Measurements from ENCODE around the gene OGDHL.
"Not testable (repeated sequence)": the region's sequence is repeated elsewhere in the genome, so short reads cannot be mapped to it uniquely, and the experiment has no call there.

OGDHL gene

DNA sequence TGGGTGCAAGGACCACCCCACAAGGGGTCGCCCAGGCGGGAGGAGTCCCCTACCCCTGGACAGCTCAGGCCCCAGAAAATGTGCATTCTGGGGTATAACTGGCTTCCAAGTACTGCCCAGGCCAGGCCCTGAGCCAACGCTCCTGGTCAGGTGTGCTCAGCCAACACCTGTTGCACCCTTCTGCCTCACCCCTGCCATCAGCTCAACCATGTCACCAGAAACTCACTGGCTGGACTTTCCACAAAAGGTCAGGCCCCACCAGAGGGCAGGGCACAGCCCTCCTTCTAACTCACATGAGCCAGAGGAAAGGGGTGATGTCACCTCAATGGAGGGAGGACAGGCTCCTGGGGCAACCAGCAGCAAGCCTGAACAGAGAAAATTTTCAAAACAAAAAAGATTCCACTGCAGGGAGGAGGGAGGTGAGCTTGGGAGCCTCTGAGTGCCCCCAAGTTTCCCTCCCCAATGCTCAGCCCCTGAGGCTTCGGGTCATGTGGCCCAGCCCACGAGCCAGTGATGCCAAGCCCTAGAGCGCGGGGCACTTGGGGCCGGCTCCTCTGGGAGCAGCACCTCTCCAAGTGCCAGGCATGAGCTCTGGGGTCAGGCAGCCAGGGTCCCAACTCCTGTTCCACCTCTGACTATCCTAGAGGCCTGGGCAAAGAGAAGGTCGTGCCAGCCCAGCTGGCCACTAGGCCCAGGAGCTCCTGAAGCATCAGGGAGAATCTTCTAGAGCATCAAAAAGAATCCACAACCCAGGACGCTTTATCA is 2.2 kb downstream of the OGDHL start:
- no peak overlapping the region for H3K4me3 ChIP-seq (ENCODE audit: low read depth, low read length)
- ChIA-PET CTCF (no interaction called here), POLR2A (no interaction called here)
- TF ChIP-seq, protein P1, sequence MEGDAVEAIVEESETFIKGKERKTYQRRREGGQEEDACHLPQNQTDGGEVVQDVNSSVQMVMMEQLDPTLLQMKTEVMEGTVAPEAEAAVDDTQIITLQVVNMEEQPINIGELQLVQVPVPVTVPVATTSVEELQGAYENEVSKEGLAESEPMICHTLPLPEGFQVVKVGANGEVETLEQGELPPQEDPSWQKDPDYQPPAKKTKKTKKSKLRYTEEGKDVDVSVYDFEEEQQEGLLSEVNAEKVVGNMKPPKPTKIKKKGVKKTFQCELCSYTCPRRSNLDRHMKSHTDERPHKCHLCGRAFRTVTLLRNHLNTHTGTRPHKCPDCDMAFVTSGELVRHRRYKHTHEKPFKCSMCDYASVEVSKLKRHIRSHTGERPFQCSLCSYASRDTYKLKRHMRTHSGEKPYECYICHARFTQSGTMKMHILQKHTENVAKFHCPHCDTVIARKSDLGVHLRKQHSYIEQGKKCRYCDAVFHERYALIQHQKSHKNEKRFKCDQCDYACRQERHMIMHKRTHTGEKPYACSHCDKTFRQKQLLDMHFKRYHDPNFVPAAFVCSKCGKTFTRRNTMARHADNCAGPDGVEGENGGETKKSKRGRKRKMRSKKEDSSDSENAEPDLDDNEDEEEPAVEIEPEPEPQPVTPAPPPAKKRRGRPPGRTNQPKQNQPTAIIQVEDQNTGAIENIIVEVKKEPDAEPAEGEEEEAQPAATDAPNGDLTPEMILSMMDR (IDR thresholded peaks at IDR 0.05; ENCODE audit: insufficient read depth, low read length, missing control alignments): no peak
- no peak for DNase-seq (ENCODE audit: low read depth, low spot score)

DNA sequence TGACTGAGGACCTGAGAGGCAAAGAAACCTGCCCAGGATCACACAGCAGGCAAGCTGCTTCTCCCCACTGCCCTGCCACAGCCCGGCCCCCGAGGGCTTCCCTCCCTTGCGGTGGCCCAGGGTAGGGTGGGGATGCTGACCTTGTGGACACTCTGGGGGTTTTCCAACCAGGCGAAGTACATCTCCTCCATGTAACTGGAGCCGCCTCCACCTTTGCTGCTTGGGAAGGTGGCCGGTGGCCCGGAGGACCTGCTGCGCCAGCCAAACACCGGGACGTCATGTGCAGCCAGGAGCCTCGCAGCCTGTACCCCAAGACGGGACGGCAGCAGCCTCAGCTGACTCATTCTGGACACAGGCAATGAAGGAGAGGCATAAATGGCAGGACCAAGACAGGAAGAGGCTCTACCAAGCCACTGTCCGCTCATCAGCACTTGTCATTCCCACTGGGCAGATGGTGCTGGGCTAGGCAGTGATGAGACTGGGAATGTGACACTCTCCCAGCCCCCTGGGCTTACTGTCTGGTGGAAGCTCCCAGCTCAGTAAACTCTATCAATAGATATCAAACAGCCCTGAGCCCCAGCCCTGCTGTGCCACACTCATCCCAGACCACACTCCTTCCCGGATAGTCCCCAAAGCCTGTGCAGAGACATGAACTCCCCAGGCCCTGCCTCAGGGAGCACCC is 3.7 kb downstream of the OGDHL start:
- ChIA-PET POLR2A (no interaction called here), CTCF (no interaction called here)
- DNase-seq (ENCODE audit: low read depth, low spot score): no peak
- no peak overlapping the region for H3K4me3 ChIP-seq (ENCODE audit: low read depth, low read length)
- TF ChIP-seq, protein P1 (IDR thresholded peaks at IDR 0.05; ENCODE audit: insufficient read depth, low read length, missing control alignments): no peak

DNA sequence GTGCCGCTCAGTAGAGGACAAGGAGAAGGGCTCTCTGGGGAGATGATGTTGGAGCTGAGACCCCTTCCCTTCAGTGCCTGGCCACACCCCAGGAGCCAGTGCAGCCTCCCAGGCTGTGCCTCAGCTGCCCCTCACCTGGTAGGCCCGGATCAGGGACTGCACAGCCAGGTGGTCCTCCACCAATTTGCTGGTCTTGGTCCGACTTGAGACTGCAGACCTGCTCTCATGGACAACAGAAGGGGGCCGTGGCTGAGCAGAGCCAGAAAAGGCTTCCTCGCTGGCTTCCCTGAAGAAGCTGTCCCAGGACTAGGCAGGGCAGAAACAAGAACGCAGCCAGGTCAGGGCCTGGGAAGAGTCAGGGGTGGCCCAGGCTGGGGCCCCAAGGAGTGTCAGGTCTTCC is 5.5 kb downstream of the OGDHL start:
- ChIA-PET CTCF (no interaction called here), POLR2A (no interaction called here)
- no peak overlapping the region for H3K4me3 ChIP-seq (ENCODE audit: low read depth, low read length)
- no peak for DNase-seq (ENCODE audit: low read depth, low spot score)
- TF ChIP-seq, protein P1 (IDR thresholded peaks at IDR 0.05; ENCODE audit: insufficient read depth, low read length, missing control alignments): no peak

DNA sequence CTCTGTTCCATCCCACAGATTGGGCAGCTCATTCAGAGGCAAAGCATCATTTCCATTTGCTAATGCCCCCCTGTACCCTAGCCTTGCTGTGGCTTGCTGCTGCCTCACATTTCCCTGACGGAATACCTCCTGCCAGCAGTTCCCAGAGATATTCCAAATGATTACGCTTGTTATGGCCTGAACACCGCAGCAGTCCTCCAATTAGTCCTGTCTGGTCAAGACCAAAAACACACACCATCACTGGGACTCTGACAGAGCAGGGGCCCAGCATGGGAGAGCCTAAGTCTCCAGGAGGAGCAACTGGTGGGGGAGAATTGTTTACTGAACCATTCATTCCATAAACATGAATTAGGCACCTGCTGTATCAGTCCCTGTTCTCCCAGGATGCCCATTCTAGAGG is 6.1 kb downstream of the OGDHL start:
- no peak overlapping the region for H3K4me3 ChIP-seq (ENCODE audit: low read depth, low read length)
- no peak for DNase-seq (ENCODE audit: low read depth, low spot score)
- TF ChIP-seq, protein P1 (IDR thresholded peaks at IDR 0.05; ENCODE audit: insufficient read depth, low read length, missing control alignments): no peak
- ChIA-PET POLR2A (no interaction called here), CTCF (no interaction called here)

DNA sequence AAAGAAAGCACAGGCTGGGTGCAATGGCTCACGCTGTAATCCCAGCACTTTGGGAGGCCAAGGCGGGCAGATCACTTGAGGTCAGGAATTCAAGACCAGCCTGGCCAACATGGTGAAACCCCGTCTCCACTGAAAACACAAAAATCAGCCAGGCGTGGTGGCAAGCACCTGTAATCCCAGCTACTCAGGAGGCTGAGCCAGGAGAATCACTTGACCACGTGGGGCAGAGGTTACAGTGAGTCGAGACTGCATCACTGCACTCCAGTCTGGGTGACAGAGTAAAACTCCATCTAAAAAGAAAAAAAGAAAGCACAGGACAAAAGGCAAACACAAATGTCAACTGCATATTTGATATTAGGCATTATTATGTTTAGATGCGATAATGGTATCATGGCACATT is 7.2 kb downstream of the OGDHL start:
- CTCF ChIA-PET; H3K4me3 ChIP-seq (ENCODE audit: low read depth, low read length); POLR2A ChIA-PET; DNase-seq (ENCODE audit: low read depth, low spot score): not testable (repeated sequence)

DNA sequence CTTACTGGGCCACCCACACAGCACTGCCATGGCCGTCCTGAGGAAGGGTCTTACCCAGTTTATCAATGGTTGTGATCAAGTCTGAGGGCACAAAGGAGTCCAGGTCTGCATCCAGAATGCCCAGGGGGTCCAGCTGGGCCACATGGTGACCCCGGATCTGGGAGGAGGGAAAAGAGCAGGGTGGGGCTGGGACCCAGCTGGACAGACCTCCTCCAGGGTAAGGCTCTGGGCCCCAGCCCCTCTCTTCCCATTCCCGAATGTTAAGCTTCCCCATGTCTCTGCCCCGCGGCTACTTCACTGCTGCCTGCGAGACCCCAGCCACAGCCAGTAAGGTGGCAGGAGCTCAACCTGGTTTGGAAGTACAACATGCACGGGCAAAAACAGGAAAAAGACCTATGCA is 9.5 kb downstream of the OGDHL start:
- POLR2A ChIA-PET: no interaction called here
- TF ChIP-seq, protein P1 (IDR thresholded peaks at IDR 0.05; ENCODE audit: insufficient read depth, low read length, missing control alignments): no peak
- no peak overlapping the region for H3K4me3 ChIP-seq (ENCODE audit: low read depth, low read length)
- CTCF ChIA-PET: no interaction called here
- DNase-seq (ENCODE audit: low read depth, low spot score): no peak

Data from AG04449 (cell line).